ENCODE results near the gene RBBP8.
A peak's percentile ranks its signal among the peaks of the same experiment; 100 is the strongest.

RBBP8 gene

DNA sequence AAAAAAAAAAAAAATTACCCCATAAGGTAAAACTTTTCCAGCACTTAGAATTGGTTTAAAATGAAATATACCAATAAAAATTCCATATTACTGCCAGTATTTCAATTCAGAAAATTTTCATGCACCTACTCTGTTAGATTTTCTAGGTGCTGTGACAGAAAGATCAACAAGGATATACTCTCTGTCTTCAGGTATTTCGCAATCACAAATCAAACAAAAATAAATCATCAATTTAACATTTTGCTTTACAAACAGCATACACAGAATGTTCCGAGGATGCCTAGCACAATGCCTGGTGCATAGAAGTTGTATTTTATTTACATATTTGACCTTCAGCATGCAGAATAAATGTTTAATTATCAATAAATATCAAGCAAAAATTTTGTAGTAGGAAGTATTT is 66.5 kb downstream of the RBBP8 start:
- no peak for DNase-seq

DNA sequence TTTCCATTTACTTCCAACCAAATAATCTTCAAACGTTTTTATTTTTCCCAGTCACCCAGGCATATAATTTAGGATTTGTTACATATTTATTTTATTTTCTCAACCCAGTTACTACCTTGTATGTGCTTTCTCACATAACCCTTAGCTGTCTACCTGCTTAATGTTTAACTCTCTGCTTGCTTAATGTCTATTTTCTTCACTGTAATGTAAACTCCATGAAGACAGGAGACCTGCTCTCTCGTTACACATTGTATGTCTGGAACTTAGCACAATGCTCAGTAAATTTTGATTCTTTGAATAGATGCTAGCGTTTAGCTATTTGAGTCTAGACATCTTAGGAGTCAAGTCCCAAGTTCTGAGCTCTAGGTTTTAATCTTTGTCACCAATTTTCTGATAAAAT is 70.2 kb downstream of the RBBP8 start:
- no peak for DNase-seq

DNA sequence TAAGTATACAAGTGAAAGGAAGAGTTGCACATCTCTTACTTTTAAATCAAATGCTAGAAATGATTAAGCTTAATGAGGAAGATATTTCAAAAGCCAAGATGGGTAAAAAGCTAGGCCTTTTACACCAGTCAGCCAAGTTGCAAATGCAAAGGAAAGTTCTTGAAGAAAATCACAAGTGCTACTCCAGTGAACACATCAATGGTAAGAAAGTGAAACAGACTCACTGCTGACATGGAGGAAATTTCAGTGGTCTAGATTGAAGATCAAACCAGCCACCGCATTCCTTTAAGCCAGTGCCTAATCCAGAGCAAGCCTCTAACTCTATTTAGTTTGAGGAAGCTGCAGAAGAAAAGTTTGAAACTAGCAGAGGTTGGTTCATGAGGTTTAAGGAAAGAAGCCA is 79.1 kb downstream of the RBBP8 start:
- DNase-seq, result no peak

DNA sequence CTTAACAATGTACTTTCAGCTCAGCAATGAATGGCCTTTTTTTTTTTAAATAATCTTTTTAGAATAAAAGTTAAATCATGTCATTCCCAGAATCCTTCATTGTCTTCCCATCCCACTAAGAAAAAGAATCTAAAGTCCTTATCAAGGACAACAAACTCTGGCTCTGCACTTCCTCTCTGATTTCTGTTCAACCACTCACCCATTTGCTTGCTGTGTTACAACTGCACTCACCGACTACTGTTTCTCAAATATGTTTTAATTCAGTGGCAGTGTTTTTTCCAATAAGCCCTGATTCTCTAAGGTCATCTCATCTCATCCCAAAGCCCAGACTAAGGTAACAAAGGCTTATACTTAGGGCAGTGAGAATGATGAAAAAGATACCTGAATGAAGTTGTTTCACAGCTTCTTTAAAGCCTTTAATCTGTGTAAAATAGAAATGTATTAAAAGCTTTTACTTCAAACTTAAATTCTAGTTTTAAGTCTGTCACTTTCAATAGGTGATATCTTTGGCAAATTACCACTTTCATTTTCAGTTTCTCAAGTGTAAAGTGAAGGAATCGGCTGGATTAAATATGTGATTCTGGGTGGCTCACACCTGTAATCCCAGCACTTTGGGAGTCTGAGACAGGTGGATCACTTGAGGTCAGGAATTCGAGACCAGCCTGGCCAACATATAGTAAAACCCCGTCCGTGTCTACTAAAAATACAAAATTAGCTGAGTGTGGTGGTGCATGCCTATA is 87.6 kb downstream of the RBBP8 start:
- DNase-seq, result no peak

DNA sequence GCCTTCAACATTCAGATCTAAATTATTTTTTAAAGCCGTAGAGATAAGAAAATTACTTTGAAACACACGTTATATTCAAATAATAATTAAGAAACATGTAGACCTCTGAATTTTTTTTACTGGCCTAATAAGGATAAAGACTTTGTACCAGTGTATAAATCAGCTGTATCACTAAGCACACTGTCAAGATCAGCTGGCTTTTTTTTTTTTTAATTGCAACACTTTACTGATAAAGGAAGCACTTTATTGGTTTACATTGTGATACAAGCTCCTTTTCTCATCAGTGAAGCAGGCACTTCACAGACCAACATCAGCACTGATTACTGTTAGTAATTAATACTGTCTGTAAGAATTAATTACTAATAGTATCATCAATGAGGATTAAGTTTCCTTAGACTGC is 88.5 kb downstream of the RBBP8 start:
- no peak for DNase-seq

DNA sequence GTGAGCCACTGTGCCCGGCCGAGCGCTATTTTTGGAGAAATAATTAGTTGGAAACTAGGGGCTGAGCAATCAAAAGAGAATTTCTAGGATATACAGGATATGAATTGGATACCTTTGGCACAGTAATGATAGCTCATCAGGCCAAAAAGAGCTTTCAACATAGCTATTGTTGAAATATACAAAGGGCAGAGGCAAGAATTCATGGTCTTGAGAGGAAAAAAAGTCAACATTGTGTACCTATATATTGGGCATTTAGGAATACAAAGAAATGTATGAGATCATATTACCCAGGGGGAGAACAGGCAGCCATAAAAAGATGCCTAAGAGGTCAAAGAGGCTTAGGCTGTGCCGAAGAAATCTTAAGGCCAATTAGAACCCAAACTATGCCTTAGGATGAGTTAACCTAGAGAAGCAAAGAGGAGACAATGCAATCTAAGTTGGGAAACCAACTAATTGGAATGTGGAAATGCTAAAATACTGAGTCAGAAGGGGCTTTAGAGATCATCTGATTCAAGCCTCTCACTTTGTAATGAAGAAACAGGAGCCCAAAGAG is 99.0 kb downstream of the RBBP8 start:
- peak in 1 of 2 experiments; percentile 28 for DNase-seq

DNA sequence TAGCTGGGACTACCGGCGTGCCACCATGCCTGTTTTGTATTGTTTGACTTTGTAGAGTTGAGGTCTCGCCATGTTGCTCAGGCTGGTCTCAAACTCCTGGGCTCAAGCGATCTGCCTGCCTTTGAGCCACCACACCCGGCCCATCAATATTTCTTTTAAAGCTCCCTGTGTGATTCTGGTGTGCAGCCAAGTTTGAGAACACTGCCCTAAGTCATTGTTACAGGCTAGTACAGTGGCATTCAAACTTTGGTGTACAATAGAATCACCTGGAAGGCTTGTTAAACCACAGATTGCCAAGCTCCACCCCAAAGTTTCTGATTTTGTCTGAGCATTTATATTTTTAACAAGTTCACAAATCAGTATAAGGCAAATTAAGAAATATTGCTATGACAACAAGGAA is 99.9 kb downstream of the RBBP8 start:
- DNase-seq, result no peak

DNA sequence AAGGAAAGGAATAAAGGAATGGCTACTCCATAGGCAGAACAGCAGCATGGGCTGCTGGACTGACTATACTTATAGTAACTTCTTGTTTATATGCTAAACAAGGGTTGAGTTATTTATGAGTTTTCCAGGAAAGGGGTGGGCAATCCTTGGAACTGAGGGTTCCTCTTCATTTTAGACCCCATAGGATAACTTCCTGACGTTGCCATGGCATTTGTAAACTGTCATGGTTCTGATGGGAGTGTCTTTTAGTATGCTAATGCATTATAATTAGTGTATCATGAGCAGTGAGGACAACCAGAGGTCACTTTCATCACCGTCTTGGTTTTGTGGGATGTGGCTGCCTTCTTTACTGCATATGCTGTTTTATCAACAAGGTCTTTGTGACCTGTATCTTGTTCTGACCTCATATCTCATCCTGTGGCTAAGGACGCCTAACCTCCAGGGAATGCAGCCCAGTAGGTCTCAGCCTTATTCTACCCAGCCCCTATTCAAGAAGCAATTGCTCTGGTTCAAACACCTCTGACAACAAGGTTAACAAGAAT is 103.6 kb downstream of the RBBP8 start:
- DNase-seq, result no peak

DNA sequence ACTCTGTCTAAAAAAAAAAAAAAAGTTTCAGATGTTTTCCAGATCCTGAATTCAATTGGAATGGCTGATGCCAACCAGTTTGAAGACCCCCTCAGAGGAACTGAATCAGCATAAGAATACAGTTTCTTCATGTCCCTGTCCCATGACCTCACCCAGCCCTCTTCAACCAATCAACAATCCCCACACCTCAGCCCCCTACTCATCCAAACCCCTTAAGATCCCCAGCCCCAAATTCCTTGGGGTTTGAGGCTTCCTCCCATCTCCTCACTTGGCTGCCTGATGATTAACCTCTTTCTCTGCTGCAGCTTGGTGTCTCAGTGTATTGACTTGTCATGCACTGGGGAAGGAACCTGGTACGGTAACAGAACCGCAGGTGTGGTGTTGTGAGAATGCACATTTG is 104.5 kb downstream of the RBBP8 start:
- DNase-seq, result no peak

DNA sequence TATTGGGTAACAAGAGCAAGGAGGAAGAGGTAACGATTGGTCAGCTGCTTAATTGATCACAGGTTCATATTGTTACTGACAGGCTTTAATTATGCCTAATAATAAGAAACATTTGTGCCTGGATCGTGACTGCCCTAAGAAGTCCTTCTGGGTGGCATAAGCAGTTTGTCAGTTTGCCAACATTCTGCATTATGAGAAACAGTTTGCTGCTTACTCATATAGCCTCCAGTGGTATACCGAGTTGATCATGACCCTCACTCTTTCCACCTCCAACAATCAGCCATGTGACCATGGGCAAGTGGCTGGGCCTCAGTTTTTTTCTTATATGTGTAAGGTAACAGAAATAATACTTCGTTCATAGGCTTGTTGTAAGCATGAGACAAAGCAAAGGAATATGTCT is 105.6 kb downstream of the RBBP8 start:
- DNase-seq, result no peak

DNA sequence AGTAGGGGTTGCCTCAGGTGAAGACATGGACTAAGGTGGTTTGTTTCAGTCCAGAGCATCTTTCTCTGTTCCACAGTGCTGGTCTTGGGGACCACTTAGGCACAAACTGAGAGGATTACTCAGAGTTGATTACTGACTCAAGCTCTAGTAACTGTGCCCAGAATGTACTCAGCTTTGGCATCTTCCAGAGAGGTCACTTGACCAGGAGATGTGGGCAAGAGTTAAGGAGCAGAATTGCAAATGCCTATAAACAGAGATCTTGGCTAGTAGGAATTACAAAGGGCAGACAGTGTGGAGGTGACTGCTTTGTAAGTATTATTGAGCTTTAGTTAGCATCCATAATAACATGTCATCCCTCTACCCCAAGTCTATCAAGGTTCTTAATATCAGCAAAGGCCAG is 109.0 kb downstream of the RBBP8 start:
- DNase-seq, result no peak

DNA sequence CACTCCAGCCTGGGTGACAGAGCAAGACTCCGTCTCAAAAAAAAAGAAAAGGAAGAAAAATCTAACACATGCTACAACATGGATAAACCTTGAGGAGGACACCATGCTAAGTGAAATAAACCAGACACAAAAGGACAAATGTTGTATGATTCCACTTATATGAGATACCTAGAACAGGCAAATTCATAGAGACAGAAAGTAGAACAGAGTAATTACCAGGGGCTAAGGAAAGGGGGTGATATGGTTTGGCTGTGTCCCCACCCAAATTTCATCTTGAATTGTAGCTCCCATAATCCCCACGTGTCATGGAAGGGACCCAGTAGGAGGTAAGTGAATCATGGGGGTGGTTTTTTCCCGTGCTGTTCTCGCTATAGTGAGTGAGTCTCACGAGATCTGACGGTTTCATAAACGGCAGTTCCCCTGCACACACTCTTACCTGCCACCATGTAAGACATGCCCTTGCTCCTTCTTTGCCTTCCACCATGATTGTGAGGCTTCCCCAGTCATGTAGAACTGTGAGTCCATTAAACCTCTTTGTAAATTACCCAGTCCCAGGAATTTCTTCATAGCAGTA is 110.8 kb downstream of the RBBP8 start:
- DNase-seq, result no peak

DNA sequence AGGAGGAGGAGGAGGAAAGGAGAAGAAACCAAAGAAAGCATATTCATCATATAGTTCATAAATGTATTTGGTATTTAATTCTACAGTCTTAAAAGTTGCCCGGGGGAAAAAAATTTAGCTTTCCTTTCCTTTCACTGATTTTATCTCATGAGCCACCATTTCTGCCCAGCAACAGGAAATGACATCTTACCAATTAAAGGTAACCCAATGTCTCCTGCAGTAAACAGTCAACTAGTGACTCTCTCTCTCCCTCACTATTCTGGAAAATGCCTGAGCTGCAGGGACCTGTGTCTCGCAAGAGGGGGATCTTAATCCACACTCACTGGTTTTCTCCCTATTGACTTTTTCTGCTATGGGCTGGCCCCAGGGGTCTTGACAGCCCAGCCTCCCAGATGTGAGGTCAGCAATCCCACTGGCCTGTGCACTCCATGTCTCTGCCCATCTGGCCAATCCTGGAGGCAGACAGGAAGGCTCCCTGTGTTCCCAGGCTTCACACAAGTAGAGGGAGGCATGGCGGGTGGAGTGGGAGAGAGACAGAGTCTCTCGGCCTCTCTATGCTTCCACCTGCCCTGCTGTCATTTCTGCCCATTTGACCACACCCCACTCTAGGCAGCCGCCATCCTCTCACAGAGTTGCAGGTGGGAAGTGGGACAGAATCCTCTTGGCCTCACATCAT is 116.7 kb downstream of the RBBP8 start:
- no peak for DNase-seq

DNA sequence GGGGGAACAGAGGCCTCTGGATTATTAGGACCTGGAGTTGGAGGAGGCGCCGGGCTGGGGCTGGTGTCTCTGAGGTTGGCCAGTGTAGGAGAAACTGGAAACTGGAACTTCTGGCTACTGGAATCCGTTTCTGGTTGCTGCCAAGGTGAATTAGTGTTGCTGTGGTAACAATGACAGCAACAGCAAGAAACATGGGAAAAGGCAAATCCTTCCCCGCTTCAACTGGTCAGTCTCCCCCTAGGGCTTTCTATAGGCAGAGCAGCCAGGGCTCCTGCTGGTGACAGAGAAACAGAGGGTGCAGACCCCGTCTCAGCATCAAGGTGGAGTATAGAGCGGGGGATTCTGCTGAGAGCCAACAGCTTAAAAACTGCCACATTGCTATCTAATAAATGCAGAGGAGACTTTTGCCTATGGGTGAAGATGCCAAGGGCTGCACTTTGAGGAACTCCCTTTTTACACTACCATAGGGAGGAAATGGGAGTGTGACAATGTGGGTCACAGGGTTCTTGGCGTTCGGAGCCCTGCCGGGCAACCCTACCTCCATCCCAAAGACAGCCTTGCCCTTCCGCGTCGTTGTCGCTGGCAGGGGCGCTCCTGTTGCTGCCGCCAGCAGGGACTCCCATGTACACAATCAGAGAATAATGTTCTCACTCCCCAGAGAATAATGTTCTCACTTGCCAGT is 120.8 kb downstream of the RBBP8 start:
- DNase-seq, result peak in 1 of 2 experiments; percentile 15

DNA sequence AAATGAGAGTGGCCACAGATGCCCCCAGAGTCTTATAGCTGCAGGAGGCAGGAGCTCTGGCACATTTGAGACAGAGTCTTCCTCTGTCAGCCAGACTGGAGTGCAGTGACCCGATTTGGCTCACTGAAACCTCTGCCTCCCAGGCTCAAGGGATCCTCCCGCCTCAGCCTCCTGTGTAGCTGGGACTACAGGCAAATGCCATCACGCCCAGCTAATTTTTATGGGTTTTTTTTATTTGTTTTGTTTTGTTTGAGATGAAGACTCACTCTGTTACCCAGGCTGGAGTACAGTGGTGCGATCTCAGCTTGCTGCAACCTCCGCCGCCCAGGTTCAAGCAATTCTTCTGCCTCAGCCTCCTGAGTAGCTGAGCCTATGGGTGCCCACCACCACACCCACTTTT is 121.4 kb downstream of the RBBP8 start:
- DNase-seq, result no peak

DNA sequence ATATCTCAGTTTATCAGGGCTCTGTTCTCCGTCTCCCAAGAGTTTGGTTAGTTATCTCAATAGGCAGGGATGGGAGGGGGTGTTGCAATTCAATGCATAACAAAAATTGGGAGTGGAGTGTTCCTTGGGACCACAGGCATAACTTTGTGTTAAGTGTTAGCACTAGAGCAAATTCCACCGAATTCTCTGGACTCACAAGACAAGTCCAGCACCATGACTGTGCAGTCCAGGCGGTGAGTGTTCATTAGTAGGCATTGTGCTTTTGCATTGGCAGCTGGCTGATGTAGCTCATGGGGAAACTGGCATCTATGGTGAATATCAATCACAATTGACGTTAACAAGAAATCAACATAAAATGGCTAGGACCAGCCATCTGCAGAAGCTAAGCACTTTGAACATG is 123.2 kb downstream of the RBBP8 start:
- no peak for DNase-seq

DNA sequence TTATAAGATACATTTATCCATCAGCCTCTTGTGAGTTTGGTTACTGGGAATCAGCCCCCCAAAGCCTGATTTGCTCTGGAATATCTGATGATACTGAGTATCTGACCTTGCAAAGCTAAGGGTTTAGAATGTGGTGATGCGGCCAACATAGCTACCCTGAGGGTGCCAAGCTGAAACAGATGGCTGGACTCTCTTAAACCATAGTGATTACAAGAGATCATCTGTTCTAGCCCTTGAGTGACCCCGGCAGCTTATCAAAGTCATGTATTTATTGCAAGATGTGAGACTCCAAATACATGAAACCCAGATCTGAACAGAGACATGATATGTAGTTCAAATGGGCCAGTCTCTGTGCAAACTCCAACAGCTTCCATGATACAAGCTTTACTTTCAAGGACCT is 124.0 kb downstream of the RBBP8 start:
- no peak for DNase-seq

DNA sequence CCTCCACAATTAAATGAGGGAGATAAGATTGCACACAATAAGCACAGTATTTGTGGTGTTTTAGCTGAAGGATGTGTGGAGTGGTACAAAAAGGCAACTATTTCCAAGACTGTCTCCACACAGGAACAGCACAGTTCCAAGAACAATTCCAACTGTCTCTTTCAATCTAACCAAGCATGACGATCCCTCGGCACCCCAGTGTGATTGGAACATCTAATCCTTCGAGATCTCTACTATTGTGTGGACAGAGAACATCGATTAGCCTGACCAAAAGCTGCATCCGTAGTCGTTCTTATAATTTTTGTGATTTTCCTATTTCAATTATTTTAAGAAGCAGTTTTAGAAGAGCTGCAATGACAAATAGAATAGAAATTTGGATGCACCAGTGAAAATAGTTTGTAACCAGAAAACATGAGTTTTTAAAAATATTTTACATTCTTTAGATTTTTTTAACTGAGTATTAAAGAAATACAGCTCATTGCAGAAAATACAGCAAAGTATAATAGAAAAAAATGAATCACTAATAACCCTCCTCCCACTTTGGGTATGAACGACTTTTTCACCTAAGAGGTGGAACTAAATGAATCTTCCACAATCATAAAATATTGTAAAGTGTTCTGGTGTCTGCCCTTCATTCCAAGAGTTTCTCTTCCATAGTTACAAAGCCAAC is 125.8 kb downstream of the RBBP8 start:
- no peak for DNase-seq

DNA sequence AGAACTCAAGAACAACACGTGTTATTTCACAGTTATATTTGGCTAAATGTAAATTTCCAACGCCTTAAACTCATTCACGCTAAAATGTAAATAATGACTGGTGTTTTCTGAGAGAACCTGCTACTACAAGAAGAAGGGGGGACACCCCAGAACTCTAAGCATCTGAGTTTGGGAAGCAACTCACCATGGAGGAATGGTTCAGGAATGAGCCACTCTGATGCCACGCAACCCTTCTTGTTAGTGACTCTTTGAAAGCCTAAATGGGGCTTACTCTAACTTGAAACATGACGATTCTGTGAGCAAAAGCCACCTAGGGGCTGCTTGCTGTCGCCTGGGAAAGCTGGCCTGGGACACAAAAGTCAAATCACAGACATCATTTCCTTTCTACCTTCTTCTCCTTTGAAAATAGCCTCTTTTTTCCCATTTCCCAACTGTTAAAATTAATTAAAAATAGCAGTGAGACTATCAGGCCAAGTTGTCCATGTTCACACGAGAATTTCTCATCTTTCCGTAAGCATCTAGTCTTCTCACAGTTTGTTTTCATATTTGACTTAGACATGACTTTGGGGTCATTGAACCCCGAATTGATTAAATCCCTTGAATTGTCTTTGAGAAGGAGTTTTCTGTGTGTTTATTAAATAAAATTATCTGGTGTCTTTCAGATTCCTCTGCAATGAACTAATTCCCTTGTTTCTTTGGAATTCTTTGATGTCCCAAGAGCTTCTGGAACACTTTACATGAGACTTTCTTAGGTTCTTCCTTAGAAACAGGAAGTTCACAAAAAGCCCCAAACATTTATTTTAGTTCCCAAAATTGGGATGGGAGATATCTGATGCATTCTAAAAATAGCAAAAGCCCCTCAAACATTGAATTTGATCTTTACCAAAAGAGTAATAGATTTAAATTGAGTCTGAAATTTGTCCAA is 126.7 kb downstream of the RBBP8 start:
- DNase-seq, result no peak

DNA sequence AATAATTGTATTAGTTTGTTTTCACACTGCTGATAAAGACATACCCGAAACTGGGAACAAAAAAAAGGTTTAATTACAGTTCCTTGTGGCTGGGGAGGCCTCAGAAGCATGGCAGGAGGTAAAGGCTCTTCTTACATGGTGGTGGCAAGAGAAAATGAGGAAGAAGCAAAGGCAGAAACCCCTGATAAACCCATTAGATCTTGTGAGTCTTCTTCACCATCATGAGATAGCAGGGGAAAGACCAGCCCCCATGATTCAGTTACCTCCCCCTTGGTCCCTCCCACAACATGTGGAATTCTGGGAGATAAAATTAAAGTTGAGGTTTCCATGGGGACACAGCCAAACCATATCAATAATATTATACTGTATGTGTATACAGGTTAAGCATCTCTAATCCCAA is 128.9 kb downstream of the RBBP8 start:
- DNase-seq, result no peak

DNA sequence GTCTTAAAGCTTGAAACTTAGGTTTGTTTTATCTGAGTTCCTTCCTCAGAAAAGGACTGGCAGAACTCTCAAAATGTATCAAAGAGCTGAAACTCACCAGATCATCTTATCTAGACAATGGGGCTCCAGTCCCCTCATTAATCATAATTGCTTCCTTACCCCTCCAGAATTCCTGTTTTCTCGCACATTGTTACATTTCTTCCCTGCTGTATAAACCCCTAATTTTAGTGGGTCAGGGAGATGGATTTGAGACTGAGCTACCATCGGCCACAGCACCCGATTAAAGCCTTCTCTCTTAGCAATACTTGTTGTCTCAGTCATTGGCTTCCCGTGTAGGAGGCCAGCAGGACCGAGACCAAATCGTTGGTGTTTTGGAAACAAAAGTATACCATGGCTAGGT is 130.4 kb downstream of the RBBP8 start:
- no peak for DNase-seq

Data from SW 1271 (cell line).